GM12878 (cell line): Measurements from ENCODE around the gene ZGLP1. TPM values are rescaled to one million over a fixed set of nuclear protein-coding genes. Genes with fewer than 3 reads are reported as not detected.

Experiments used
- ATF7 ChIP-seq: fragments of 450-650 bp; IDR thresholded peaks from 2 replicates; pipeline ENCODE4 v1.6.1; 2016; ENCODE audit warnings: low read depth, mild to moderate bottlenecking
- BACH1 ChIP-seq: fragments of 450-650 bp; IDR thresholded peaks from 2 replicates; pipeline ENCODE4 v1.6.1; 2017; ENCODE audit warnings: mild to moderate bottlenecking, borderline replicate concordance
- CBX5 ChIP-seq: sonication (generic); IDR thresholded peaks from 2 replicates; pipeline ENCODE4 v1.6.1; 2016; ENCODE audit warnings: low read depth, moderate library complexity, mild to moderate bottlenecking, inconsistent platforms
- CEBPB ChIP-seq, 2 experiments: fragments of 150-350 bp in 1 of 2; IDR thresholded peaks; 2 replicates each; pipeline ENCODE4 v1.6.1; 2012 to 2014; ENCODE audit warnings: low read depth in 2 of 2, low read length in 2 of 2, borderline replicate concordance in 1 of 2, inconsistent platforms in 1 of 2
- CREB1 ChIP-seq: IDR thresholded peaks from 2 replicates; pipeline ENCODE4 v1.6.1; 2012; ENCODE audit warnings: low read depth, mild to moderate bottlenecking, inconsistent platforms
- ESRRA ChIP-seq: IDR thresholded peaks from 2 replicates; pipeline ENCODE4 v1.6.1; 2012; ENCODE audit warnings: mild to moderate bottlenecking, low read length, improper control_type of control experiment
- FOXK2 ChIP-seq: fragments of 450-650 bp; IDR thresholded peaks from 2 replicates; pipeline ENCODE4 v1.6.1; 2017; ENCODE audit warnings: mild to moderate bottlenecking, moderate library complexity
- GABPA ChIP-seq: IDR thresholded peaks from 2 replicates; pipeline ENCODE4 v1.6.1; 2014; ENCODE audit warnings: antibody characterized with exemption, low read depth, mild to moderate bottlenecking, inconsistent platforms
- MEF2A ChIP-seq: IDR thresholded peaks from 2 replicates; pipeline ENCODE4 v1.6.1; 2011; ENCODE audit warnings: low read depth, mild to moderate bottlenecking, low read length, moderate library complexity; ENCODE audit not compliant: insufficient read depth
- MTA2 ChIP-seq: fragments of 450-650 bp; IDR thresholded peaks from 2 replicates; pipeline ENCODE4 v1.6.1; 2016; ENCODE audit warnings: low read depth, mild to moderate bottlenecking, moderate library complexity
- NBN ChIP-seq: fragments of 450-650 bp; IDR thresholded peaks from 2 replicates; pipeline ENCODE4 v1.6.1; 2016
- POLR2AphosphoS2 ChIP-seq: IDR thresholded peaks from 2 replicates; pipeline ENCODE4 v1.6.1; 2011; ENCODE audit warnings: low read depth, mild to moderate bottlenecking, low read length, improper control_type of control experiment, moderate library complexity
- POLR2AphosphoS5 ChIP-seq: IDR thresholded peaks from 2 replicates; pipeline ENCODE4 v1.6.1; 2011; ENCODE audit warnings: mild to moderate bottlenecking, low read length, inconsistent platforms
- RELA ChIP-seq: fragments of 450-650 bp; IDR thresholded peaks from 2 replicates; pipeline ENCODE4 v1.8.0; 2014; ENCODE audit warnings: borderline replicate concordance; ENCODE audit not compliant: partially characterized antibody
- SIN3A ChIP-seq: IDR thresholded peaks from 2 replicates; pipeline ENCODE4 v1.6.1; 2012; ENCODE audit warnings: low read depth, low read length, improper control_type of control experiment
- SIX5 ChIP-seq: IDR thresholded peaks from 2 replicates; pipeline ENCODE4 v1.6.1; 2011; ENCODE audit warnings: mild to moderate bottlenecking, low read depth, low read length, moderate library complexity; ENCODE audit not compliant: severe bottlenecking
- SMAD1 ChIP-seq: fragments of 450-650 bp; IDR thresholded peaks from 2 replicates; pipeline ENCODE4 v1.6.1; 2018; ENCODE audit warnings: mild to moderate bottlenecking, low read depth; ENCODE audit not compliant: partially characterized antibody
- SREBF2 ChIP-seq: IDR thresholded peaks from 2 replicates; pipeline ENCODE4 v1.6.1; 2012; ENCODE audit warnings: mild to moderate bottlenecking, low read length
- SUZ12 ChIP-seq: fragments of 200-600 bp; sonication (generic); IDR thresholded peaks from one replicate; pipeline ENCODE4 v1.6.1; 2018; ENCODE audit warnings: antibody characterized with exemption, mild to moderate bottlenecking; ENCODE audit not compliant: unreplicated experiment
- polyA plus RNA-seq, 11 experiments: library from polyadenylated mRNA; depleted of rRNA in 4 of 11; unstranded in 6 of 11; stranded (reverse) in 5 of 11; fragments of >200 nt; fragmentation: Nextera tagmentation in 4 of 11; fragmentation: Illumina TruSeq in 1 of 11; extraction: Ambion mirVana in 4 of 11; extraction: Trizol in 1 of 11; gene quantifications; 1 replicate in 1 of 11; 2 replicates in 10 of 11; pipeline versions ENCODE4 v1.2.1 to v1.2.3, GENCODE V29; 2011 to 2016; ENCODE audit warnings: inconsistent platforms in 2 of 11, missing spikeins in 2 of 11, low read depth in 1 of 11
- total RNA-seq, 4 experiments: library from RNA; depleted of rRNA in 3 of 4; stranded (reverse); fragments of >200 nt in 3 of 4; fragmentation: Illumina TruSeq in 1 of 4; extraction: Trizol in 1 of 4; gene quantifications; 2 replicates each; pipeline versions ENCODE4 v1.2.1 to v1.2.3, GENCODE V29; 2013 to 2021
- TF ChIP-seq, protein P1 (sequence below): IDR thresholded peaks from 2 replicates; pipeline ENCODE4 v1.6.1; 2012; ENCODE audit warnings: low read length, inconsistent platforms
- TF ChIP-seq, protein P2 (sequence below): fragments of 450-650 bp; formaldehyde crosslinking; IDR thresholded peaks from 2 replicates; pipeline ENCODE4 v1.4.0; 2020; ENCODE audit warnings: mild to moderate bottlenecking, moderate library complexity

ZGLP1 gene
- total and polyA plus RNA-seq, 10 of the 15 experiments (the other 5 are each of a cell fraction or from before 2014, with no cell fraction given), result 0.29 to 5.6 (median 1.3) TPM

GRCh38 chr19:10332965-10333757 lies 23.5 kb upstream of the ZGLP1 start, which contains the start of gene RAVER1 (continued):
- TF ChIP-seq CREB1 (peak; percentile 63; the same call in 1 of the 2 replicates), NBN (peak; percentile 89), MTA2 (no peak), RELA (no peak), SIN3A (peak; percentile 70; the same call in 1 of the 2 replicates), CEBPB (IDR thresholded peaks at IDR 0.05; ENCODE audit: borderline replicate concordance in 1 of 2, low read depth in 2 of 2, low read length in 2 of 2) (no peak), SUZ12 (no peak), ESRRA (no peak), ATF7 (peak; percentile 99), SMAD1 (no peak), SIX5 (no peak), GABPA (no peak), POLR2AphosphoS2 (peak; percentile 95), CBX5 (no peak), FOXK2 (peak; percentile 97), SREBF2 (no peak), BACH1 (peak; percentile 77), POLR2AphosphoS5 (peak; percentile 85), MEF2A (no peak)
- TF ChIP-seq, protein P1, sequence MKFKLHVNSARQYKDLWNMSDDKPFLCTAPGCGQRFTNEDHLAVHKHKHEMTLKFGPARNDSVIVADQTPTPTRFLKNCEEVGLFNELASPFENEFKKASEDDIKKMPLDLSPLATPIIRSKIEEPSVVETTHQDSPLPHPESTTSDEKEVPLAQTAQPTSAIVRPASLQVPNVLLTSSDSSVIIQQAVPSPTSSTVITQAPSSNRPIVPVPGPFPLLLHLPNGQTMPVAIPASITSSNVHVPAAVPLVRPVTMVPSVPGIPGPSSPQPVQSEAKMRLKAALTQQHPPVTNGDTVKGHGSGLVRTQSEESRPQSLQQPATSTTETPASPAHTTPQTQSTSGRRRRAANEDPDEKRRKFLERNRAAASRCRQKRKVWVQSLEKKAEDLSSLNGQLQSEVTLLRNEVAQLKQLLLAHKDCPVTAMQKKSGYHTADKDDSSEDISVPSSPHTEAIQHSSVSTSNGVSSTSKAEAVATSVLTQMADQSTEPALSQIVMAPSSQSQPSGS, result no peak
- TF ChIP-seq, protein P2, sequence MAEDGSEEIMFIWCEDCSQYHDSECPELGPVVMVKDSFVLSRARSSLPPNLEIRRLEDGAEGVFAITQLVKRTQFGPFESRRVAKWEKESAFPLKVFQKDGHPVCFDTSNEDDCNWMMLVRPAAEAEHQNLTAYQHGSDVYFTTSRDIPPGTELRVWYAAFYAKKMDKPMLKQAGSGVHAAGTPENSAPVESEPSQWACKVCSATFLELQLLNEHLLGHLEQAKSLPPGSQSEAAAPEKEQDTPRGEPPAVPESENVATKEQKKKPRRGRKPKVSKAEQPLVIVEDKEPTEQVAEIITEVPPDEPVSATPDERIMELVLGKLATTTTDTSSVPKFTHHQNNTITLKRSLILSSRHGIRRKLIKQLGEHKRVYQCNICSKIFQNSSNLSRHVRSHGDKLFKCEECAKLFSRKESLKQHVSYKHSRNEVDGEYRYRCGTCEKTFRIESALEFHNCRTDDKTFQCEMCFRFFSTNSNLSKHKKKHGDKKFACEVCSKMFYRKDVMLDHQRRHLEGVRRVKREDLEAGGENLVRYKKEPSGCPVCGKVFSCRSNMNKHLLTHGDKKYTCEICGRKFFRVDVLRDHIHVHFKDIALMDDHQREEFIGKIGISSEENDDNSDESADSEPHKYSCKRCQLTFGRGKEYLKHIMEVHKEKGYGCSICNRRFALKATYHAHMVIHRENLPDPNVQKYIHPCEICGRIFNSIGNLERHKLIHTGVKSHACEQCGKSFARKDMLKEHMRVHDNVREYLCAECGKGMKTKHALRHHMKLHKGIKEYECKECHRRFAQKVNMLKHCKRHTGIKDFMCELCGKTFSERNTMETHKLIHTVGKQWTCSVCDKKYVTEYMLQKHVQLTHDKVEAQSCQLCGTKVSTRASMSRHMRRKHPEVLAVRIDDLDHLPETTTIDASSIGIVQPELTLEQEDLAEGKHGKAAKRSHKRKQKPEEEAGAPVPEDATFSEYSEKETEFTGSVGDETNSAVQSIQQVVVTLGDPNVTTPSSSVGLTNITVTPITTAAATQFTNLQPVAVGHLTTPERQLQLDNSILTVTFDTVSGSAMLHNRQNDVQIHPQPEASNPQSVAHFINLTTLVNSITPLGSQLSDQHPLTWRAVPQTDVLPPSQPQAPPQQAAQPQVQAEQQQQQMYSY (CRISPR knock-in tag), result no peak
